Coronary artery (tissue), 2 donors: Measurements from ENCODE around the gene OR2H2.

Experiments
- DNase-seq: peaks from one replicate; pipeline ENCODE4 v3.0.0-alpha.2; 2017; ENCODE audit warnings: low spot score
- H3K27ac ChIP-seq, 2 donors: fragments of 200-600 bp; sonication (generic); one replicate each; pipeline ENCODE4 v1.5.1; 2016 to 2019
- H3K4me3 ChIP-seq: fragments of 200-600 bp; sonication (generic); 2 replicates; pipeline ENCODE4 v1.5.1; 2016; ENCODE audit warnings: mild to moderate bottlenecking, moderate library complexity
- TF ChIP-seq, protein P1 (sequence below): fragments of 200-600 bp; sonication (generic); IDR thresholded peaks from one replicate; pipeline ENCODE4 v1.5.1; 2019; ENCODE audit warnings: antibody characterized with exemption

OR2H2 gene

GRCh38 chr6:29602564-29603361 lies 17.8 kb downstream of the OR2H2 start:
- DNase-seq, result no peak
- TF ChIP-seq, protein P1, sequence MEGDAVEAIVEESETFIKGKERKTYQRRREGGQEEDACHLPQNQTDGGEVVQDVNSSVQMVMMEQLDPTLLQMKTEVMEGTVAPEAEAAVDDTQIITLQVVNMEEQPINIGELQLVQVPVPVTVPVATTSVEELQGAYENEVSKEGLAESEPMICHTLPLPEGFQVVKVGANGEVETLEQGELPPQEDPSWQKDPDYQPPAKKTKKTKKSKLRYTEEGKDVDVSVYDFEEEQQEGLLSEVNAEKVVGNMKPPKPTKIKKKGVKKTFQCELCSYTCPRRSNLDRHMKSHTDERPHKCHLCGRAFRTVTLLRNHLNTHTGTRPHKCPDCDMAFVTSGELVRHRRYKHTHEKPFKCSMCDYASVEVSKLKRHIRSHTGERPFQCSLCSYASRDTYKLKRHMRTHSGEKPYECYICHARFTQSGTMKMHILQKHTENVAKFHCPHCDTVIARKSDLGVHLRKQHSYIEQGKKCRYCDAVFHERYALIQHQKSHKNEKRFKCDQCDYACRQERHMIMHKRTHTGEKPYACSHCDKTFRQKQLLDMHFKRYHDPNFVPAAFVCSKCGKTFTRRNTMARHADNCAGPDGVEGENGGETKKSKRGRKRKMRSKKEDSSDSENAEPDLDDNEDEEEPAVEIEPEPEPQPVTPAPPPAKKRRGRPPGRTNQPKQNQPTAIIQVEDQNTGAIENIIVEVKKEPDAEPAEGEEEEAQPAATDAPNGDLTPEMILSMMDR, result no peak
- Histone ChIP-seq H3K27ac (no peak overlapping the region), H3K4me3 (no peak overlapping the region)

DNA sequence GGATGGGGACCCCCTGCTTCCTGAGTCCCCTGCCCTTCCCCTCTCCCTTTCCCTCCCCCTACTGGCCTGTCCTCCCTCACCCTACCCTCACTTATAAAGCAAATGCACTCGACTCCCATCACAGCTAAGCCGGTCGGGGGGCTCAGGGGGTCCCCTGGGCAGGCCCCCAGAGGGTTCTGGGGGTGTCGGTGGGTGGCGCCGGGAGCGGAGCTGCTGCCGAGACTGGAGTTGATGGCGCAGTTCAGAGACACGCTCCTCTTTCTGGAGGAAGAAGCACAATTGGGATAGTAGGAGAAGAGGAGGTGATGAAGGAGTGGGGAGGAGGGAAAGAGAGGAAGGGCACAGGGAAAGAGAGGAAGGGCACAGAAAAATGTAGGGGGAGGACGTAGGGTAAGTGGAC lies 18.5 kb downstream of the OR2H2 start:
- DNase-seq, result no peak
- Histone ChIP-seq H3K27ac (no peak overlapping the region), H3K4me3 (no peak overlapping the region)
- TF ChIP-seq, protein P1, result no peak

GRCh38 chr6:29603930-29604329 lies 19.0 kb downstream of the OR2H2 start:
- TF ChIP-seq, protein P1, result no peak
- H3K4me3 ChIP-seq, result no peak overlapping the region
- H3K27ac ChIP-seq, result no peak overlapping the region
- DNase-seq, result no peak

DNA sequence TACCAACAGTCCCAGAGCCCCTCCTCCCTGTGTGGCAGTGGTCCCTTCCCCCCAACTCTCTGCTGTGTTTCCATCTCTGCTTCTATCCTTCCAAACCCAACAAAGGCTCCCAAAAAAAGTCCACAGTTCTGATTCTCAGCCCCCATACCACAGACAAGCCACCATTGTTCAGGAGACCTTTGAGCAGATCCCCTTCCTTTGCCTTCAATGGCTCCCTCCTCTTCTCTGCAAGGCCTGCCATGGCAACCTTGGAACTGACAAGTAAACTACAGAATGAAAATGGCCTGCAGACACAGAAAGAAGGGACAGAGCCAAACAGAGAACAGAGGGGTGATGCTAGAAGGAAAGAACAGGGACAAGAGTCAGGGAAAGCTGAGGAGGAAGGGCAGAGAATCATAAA lies 23.2 kb downstream of the OR2H2 start:
- DNase-seq, result no peak
- Histone ChIP-seq H3K27ac (no peak overlapping the region), H3K4me3 (no peak overlapping the region)
- TF ChIP-seq, protein P1, result no peak

- TF ChIP-seq, protein P1, result no peak
- H3K27ac ChIP-seq, result no peak overlapping the region
- DNase-seq, result no peak
- no peak overlapping the region for H3K4me3 ChIP-seq
These were observed 25.6 kb downstream of the OR2H2 start for GRCh38 chr6:29610540-29610939.

DNA sequence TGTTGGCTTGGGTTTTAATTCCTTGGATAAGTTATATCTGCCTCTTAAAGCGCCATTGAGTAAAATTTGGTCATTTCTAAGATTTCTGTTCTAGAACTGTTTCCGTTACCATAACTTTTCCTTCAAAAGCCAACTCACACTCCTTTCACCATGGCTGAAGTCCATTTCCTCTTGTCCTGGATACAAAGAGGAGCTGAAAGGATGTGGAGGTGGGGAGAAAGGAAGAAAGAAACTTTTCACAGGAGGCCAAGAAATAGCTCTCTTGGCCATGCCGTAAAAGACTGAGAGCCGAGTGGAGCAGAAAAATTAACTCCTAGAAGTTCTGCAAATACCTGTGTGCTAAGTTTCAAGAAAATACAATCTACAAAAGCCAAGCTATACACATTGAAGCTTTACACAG lies 26.5 kb downstream of the OR2H2 start:
- DNase-seq, result no peak
- TF ChIP-seq, protein P1, result no peak
- Histone ChIP-seq H3K4me3 (no peak overlapping the region), H3K27ac (no peak overlapping the region)
